ENCODE data around the gene SBK2. TPM values are rescaled to one million over a fixed set of nuclear protein-coding genes. Genes with fewer than 3 reads are reported as not detected.

The SBK2 gene
- total and polyA plus RNA-seq, 9 of the 15 experiments (the other 6 are each of a cell fraction or from before 2014, with no cell fraction given), result not detected

DNA sequence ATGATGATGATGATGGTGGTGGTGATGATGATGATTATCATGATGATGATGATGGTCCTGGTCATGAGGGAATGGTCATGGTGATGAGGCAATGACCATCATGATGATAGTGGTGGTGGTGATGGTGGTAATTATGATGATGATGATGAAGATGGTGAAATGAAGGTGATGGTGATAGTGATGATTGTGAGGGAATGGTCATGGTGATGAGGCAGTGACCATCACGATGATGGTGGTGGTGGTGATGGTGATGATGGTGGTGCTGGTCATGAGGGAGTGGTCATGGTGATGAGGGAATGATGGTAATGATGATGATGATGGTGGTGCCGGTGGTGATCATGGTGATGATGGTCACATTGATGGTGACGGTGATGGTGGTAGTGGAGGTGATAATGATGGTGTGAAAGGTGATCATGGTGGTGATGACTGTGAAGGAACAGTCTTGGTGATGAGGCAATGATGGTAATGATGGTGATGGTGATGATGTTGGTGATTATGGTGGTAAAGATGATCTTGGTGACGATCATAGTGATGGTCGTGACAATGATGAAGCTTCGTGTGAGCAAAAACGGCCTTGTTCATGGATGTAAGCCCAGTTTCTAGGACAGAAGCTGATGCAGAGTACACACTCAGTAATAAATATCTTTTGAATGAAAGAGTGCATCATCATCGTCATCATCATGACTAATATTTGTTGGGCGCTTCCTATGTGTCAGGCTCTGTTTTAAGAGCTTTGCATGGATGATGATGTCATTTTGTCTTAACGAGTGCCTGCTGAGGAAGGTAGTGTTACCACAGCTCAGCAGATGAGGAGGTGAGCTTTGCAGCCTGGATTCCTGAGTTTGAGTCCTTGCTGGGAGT, 17.3 kb downstream of the SBK2 start (continued):
- TF ChIP-seq, protein P1, sequence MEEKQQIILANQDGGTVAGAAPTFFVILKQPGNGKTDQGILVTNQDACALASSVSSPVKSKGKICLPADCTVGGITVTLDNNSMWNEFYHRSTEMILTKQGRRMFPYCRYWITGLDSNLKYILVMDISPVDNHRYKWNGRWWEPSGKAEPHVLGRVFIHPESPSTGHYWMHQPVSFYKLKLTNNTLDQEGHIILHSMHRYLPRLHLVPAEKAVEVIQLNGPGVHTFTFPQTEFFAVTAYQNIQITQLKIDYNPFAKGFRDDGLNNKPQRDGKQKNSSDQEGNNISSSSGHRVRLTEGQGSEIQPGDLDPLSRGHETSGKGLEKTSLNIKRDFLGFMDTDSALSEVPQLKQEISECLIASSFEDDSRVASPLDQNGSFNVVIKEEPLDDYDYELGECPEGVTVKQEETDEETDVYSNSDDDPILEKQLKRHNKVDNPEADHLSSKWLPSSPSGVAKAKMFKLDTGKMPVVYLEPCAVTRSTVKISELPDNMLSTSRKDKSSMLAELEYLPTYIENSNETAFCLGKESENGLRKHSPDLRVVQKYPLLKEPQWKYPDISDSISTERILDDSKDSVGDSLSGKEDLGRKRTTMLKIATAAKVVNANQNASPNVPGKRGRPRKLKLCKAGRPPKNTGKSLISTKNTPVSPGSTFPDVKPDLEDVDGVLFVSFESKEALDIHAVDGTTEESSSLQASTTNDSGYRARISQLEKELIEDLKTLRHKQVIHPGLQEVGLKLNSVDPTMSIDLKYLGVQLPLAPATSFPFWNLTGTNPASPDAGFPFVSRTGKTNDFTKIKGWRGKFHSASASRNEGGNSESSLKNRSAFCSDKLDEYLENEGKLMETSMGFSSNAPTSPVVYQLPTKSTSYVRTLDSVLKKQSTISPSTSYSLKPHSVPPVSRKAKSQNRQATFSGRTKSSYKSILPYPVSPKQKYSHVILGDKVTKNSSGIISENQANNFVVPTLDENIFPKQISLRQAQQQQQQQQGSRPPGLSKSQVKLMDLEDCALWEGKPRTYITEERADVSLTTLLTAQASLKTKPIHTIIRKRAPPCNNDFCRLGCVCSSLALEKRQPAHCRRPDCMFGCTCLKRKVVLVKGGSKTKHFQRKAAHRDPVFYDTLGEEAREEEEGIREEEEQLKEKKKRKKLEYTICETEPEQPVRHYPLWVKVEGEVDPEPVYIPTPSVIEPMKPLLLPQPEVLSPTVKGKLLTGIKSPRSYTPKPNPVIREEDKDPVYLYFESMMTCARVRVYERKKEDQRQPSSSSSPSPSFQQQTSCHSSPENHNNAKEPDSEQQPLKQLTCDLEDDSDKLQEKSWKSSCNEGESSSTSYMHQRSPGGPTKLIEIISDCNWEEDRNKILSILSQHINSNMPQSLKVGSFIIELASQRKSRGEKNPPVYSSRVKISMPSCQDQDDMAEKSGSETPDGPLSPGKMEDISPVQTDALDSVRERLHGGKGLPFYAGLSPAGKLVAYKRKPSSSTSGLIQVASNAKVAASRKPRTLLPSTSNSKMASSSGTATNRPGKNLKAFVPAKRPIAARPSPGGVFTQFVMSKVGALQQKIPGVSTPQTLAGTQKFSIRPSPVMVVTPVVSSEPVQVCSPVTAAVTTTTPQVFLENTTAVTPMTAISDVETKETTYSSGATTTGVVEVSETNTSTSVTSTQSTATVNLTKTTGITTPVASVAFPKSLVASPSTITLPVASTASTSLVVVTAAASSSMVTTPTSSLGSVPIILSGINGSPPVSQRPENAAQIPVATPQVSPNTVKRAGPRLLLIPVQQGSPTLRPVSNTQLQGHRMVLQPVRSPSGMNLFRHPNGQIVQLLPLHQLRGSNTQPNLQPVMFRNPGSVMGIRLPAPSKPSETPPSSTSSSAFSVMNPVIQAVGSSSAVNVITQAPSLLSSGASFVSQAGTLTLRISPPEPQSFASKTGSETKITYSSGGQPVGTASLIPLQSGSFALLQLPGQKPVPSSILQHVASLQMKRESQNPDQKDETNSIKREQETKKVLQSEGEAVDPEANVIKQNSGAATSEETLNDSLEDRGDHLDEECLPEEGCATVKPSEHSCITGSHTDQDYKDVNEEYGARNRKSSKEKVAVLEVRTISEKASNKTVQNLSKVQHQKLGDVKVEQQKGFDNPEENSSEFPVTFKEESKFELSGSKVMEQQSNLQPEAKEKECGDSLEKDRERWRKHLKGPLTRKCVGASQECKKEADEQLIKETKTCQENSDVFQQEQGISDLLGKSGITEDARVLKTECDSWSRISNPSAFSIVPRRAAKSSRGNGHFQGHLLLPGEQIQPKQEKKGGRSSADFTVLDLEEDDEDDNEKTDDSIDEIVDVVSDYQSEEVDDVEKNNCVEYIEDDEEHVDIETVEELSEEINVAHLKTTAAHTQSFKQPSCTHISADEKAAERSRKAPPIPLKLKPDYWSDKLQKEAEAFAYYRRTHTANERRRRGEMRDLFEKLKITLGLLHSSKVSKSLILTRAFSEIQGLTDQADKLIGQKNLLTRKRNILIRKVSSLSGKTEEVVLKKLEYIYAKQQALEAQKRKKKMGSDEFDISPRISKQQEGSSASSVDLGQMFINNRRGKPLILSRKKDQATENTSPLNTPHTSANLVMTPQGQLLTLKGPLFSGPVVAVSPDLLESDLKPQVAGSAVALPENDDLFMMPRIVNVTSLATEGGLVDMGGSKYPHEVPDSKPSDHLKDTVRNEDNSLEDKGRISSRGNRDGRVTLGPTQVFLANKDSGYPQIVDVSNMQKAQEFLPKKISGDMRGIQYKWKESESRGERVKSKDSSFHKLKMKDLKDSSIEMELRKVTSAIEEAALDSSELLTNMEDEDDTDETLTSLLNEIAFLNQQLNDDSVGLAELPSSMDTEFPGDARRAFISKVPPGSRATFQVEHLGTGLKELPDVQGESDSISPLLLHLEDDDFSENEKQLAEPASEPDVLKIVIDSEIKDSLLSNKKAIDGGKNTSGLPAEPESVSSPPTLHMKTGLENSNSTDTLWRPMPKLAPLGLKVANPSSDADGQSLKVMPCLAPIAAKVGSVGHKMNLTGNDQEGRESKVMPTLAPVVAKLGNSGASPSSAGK (IDR thresholded peaks at IDR 0.05), result no peak
- TF ChIP-seq SMAD3 (CRISPR knock-in tag; conservative IDR thresholded peaks at IDR 0.05), result no peak
- TF ChIP-seq TEAD1 (CRISPR knock-in tag; IDR thresholded peaks at IDR 0.05), result 0 out of 4 replicates have a peak, but pooled peaks of 1 of the 2 experiments have one; percentile 36
- TF ChIP-seq NCOR1 (IDR thresholded peaks at IDR 0.05), result no peak
- TF ChIP-seq CBX8 (IDR thresholded peaks at IDR 0.05; ENCODE audit: borderline replicate concordance, extremely low read depth, low read depth, low read length, poor library complexity, severe bottlenecking), result no peak
- TF ChIP-seq ZSCAN32 (CRISPR knock-in tag; IDR thresholded peaks at IDR 0.05), result no peak
- TF ChIP-seq MXI1 (IDR thresholded peaks at IDR 0.05; ENCODE audit: low read depth, low read length), result no peak
- no peak for TF ChIP-seq SRSF9 (IDR thresholded peaks at IDR 0.05; ENCODE audit: borderline replicate concordance, low read depth, low read length)
- no peak for TF ChIP-seq HMG20B (CRISPR knock-in tag; IDR thresholded peaks at IDR 0.05)
- no peak for TF ChIP-seq E2F3 (CRISPR knock-in tag; IDR thresholded peaks at IDR 0.05)
- TF ChIP-seq, protein P2, sequence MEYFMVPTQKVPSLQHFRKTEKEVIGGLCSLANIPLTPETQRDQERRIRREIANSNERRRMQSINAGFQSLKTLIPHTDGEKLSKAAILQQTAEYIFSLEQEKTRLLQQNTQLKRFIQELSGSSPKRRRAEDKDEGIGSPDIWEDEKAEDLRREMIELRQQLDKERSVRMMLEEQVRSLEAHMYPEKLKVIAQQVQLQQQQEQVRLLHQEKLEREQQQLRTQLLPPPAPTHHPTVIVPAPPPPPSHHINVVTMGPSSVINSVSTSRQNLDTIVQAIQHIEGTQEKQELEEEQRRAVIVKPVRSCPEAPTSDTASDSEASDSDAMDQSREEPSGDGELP (CRISPR knock-in tag; IDR thresholded peaks at IDR 0.05; ENCODE audit: borderline replicate concordance), result no peak
- TF ChIP-seq, protein P3, sequence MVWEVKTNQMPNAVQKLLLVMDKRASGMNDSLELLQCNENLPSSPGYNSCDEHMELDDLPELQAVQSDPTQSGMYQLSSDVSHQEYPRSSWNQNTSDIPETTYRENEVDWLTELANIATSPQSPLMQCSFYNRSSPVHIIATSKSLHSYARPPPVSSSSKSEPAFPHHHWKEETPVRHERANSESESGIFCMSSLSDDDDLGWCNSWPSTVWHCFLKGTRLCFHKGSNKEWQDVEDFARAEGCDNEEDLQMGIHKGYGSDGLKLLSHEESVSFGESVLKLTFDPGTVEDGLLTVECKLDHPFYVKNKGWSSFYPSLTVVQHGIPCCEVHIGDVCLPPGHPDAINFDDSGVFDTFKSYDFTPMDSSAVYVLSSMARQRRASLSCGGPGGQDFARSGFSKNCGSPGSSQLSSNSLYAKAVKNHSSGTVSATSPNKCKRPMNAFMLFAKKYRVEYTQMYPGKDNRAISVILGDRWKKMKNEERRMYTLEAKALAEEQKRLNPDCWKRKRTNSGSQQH (CRISPR knock-in tag; IDR thresholded peaks at IDR 0.05), result peak; percentile 27
